Activated naive CD4-positive, alpha-beta T cell treated with Interleukin-2 at 50 U/mL for 16 hours (primary cell): ENCODE measurements around the gene FRAS1.
"Not testable (repeated sequence)": the region's sequence is repeated elsewhere in the genome, so short reads cannot be mapped to it uniquely, and the experiment has no call there.

Experiments used
- DNase-seq: peaks from one replicate; pipeline ENCODE4 v3.0.0-alpha.2; 2020

The FRAS1 gene, protein sequence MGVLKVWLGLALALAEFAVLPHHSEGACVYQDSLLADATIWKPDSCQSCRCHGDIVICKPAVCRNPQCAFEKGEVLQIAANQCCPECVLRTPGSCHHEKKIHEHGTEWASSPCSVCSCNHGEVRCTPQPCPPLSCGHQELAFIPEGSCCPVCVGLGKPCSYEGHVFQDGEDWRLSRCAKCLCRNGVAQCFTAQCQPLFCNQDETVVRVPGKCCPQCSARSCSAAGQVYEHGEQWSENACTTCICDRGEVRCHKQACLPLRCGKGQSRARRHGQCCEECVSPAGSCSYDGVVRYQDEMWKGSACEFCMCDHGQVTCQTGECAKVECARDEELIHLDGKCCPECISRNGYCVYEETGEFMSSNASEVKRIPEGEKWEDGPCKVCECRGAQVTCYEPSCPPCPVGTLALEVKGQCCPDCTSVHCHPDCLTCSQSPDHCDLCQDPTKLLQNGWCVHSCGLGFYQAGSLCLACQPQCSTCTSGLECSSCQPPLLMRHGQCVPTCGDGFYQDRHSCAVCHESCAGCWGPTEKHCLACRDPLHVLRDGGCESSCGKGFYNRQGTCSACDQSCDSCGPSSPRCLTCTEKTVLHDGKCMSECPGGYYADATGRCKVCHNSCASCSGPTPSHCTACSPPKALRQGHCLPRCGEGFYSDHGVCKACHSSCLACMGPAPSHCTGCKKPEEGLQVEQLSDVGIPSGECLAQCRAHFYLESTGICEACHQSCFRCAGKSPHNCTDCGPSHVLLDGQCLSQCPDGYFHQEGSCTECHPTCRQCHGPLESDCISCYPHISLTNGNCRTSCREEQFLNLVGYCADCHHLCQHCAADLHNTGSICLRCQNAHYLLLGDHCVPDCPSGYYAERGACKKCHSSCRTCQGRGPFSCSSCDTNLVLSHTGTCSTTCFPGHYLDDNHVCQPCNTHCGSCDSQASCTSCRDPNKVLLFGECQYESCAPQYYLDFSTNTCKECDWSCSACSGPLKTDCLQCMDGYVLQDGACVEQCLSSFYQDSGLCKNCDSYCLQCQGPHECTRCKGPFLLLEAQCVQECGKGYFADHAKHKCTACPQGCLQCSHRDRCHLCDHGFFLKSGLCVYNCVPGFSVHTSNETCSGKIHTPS (N-terminal part only)

DNA sequence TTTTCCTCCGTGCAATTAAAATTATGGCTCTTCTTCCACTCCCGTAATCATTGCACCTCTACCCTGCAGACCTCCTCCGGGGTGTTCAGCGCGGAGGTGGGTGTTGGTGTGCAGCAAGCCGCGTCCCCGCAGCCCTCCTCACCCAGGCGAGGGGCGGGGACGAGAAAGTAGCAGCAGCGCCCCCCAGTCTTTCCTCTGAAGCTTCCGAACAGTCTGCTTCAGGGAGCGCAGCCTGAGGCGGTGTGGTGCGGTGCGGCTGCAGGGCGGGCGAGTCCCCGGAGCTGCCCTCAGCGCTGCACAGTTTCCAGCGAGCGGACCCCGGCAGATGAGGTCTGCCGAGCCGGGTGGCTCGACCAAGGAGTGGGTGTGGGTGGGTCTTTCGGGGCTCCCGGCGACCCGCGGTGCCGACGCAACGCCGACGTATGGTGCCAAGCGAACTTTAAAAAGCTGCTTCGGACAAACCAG is at the start of gene FRAS1:
TSS of gene FRAS1 (plus strand) at position 189 of the 465 bp plus-strand sequence. CDS start 687 bp downstream, outside the sequence.
- peak; percentile 8 for DNase-seq

GRCh38 chr4:78011003-78011402 is 46.1 kb upstream of the FRAS1 start:
- not testable (repeated sequence) for DNase-seq

DNA sequence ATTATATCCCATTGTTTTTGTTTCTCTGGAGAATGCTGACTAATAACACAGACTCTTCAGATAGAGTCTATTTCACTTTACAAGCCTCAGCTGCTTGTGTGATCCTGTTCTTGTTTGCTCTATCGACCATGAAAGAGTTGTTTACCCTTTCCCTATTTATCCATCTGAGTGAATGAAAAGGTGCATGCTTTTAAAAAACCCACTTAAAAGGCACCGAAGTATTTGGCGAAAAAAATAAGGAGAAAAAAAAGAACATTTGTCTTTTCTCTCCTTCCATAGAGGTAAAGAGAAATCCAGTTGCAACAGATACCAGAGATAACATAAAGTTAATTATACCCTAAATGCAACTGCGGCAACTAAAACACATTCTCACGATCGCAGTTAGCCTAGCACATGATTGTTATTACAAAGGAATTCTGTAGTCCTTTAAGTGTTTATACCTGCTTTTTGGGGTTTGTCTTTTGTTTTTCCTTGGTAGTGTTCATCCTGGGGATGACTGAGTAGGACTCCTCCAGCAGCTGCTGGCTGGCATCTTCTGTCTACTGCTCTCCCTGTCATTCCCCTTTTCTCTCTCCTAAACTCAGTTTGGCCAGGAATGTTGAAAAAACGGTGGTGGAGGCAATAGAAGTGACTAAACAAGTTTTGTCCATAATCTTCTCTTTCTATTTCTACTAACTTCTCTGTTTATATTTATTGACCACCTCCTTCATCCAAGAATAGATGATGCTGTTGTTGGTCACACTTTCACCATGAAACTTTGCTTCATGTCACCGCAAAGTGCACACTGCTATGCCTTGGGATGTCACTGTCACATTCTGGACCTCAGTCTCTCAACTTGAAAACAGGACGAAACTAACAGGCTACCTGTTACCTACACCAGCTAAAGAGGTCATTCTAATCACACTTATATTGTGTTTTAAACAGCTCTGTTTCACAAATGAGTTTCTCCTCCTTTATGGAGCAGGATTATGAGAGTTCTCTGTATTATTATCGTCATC is 41.9 kb upstream of the FRAS1 start:
- no peak for DNase-seq

- no peak for DNase-seq
Observed at GRCh38 chr4:78018271-78019049, 38.7 kb upstream of the FRAS1 start.

GRCh38 chr4:78019414-78019813 is 37.7 kb upstream of the FRAS1 start:
- DNase-seq, result no peak

DNA sequence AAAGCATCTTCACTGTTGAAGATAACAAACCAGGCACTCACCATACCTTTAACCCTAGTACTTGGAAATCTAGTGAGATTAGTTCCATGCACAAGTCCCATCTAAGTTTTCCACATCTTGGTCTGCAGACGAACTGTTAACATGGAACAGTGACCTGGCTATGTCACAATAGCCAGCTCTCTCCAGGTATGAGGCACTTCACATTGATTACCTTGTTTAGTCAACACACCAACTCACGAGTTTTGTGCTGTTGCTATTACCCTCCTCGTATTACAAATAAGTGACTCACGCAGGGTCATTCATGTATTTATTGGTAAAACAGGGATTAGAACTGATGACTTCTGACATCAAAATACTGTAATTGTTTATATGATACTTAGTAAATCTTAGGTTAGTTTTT is 36.4 kb upstream of the FRAS1 start:
- no peak for DNase-seq

GRCh38 chr4:78022517-78022916 is 34.6 kb upstream of the FRAS1 start:
- DNase-seq, result no peak

DNA sequence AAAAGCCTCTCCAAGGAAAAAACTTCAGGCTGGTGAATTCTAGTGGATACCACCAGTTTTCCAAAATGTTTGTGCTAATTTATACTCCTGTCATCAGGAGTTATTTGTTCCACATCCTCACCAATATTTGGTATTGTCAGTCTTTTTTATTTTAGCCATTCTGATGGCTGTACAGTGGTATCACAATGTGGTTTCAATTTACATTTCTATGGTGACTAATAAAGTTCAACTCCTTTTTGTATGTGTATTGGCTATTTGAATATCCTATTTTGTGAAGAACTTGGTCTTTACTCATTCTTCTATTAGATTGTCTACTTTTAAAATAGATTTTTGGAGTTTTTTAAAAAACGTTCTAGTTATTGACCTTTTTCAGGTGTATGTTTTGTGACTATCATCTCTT is 33.0 kb upstream of the FRAS1 start:
- DNase-seq, result no peak

- DNase-seq, result no peak
Observed at GRCh38 chr4:78024576-78025091, 32.5 kb upstream of the FRAS1 start.

GRCh38 chr4:78031417-78031950 is 25.6 kb upstream of the FRAS1 start:
- DNase-seq, result no peak

DNA sequence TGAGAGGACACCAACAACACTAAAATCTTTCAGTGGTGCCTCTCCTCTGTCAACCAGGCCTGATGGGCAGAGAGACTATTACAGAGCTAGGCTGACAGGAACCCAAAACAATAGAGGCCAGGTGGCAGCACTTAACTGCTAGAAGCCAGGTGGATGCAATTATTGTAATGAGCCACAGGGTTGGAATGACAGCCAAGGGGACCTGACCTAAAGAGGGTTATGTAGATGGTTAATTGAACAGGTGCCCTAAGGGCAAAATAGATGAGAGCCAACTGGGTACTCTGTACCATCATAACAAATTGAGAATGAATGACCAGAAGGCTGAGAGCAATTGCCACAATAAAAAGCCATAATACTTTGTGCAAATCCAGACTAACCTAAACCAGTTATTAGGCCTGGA is 24.7 kb upstream of the FRAS1 start:
- no peak for DNase-seq

DNA sequence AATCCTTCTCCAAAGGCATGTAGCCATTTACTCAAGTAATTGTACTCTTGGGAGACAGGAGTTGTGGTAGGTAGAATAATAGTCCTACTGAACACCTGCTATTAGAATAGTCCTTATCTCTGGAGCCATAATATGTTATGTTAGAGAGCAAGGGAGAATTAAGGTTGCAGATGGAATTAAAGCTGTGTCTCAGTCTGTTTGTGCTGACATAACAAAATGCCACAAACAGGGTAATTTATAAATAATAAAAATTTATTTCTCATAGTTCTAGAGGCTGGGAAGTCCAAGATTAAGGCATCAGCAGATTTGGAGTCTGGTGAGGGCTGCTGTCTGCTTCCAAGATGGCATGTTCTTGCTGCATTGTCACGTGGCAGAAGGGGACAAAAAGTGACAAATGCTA is 24.2 kb upstream of the FRAS1 start:
- no peak for DNase-seq

- no peak for DNase-seq
Observed at GRCh38 chr4:78033861-78034260, 23.3 kb upstream of the FRAS1 start.

DNA sequence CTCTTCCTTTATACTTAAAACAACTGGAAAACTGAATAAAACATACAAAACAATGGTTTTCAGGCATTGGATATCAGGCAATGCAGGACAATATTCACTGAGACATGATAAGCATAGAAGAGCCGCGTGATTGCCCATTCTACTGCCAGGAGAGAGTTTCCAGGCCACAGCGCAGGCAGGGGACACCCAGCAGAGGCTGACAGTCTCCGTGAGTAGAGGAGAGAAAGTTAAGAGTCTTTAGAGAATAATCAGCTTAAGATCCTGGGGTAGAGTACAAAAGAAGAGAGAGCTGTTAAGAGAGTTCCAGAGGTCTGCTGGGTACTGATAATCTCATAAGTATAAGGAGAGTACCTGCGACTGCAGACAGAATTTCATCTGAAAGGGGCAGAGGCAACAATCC is 18.4 kb upstream of the FRAS1 start:
- no peak for DNase-seq

- DNase-seq, result no peak
Observed at GRCh38 chr4:78039678-78040077, 17.4 kb upstream of the FRAS1 start.

GRCh38 chr4:78040431-78040830 is 16.7 kb upstream of the FRAS1 start:
- no peak for DNase-seq

DNA sequence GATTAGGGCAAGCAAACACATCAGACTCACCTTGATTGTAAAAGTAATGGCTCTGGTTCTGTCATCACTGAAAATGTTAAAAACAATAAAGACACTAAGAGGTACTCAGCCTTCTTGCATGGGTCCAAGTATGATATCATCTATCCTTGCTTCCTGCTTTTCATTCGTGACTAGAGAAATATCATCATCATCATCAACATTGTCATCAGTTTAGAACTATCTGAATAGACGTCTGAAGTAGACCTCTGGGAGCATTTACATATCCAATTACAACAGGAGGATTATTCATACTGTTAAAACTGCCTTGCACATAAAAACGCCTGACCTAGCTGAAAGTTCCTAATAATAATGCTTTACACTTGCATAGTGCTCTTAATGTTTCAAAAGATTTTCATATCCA is 9.8 kb upstream of the FRAS1 start:
- DNase-seq, result no peak

DNA sequence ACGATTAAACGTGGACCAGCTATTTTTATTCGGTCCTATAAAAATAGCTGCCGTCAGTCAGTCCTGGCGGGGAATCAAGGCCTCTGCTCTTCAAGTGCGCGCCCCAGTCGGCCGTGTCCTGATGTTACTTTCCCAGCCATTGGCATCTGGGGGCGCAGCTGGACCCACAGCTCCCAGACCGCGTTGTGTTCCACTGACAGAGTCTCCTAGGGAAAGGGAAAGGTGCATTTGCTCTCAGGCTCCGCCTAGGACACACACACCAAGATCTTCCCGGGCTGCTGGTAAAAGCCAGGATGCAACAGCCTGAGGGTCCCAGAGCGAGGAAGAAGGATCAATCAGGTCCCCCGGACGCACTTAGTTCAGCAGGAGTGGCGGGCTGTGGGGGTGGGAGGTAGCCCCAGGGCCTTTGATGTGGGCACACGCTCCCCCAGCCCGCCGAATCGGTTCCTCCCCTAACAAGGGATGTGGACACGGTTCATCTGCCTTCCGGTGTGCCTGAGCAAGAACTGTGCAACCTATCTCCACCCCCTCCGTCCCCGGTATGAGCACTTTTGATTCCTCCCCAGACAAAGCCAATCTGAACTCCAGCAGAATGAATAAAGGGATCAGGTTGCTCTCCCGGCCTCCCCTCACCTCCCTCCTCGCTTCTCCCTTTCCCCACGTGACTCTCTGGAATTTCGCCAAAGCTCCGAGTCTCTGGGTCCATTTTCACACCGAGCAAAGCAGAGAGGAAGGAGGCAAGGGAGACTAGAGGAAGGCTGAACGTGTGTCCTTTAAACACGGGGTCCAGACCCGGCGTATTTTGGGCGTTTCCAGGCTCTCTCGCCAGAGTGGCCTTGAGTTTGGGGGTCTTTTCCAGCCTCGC is 626 bp upstream of the FRAS1 start:
- peak; percentile 14 for DNase-seq
